ENCODE results near the gene NRF1. TPM values are rescaled to one million over a fixed set of nuclear protein-coding genes. Genes with fewer than 3 reads are reported as not detected.

NRF1 gene
- total RNA-seq, 1 experiment from 2014 or later: 19.3 TPM

DNA sequence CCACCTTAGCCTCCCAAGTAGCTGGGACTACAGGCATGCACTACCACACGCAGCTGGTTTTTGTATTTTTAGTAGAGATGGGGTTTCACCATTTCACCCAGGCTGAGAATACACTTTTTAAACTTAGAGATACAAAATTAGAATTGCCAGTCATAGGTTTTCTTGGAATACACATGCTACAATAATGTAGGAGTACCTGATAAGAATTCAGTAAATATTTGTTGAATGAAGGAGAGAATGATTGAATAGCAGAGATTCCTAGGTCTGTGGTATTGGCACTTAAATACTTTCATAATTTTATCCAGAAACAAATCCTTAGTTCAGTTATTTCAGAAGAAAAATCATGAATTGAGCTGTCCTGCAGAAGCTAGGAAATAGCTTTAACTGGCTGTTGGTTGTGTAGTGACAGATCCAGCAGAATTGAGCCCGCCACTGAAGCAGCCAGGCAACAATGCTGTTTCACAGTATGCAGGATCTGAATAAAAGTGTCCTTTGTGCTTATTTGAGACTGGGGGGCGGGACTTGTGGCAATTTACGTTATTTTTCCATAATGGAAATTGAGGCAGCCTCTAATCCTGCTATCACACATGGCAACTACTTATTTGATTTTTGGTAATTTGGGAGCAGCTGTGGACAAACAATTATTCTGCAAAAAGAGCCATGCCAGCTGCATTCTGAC lies 31.5 kb downstream of the NRF1 start:
- TF ChIP-seq, protein P1, sequence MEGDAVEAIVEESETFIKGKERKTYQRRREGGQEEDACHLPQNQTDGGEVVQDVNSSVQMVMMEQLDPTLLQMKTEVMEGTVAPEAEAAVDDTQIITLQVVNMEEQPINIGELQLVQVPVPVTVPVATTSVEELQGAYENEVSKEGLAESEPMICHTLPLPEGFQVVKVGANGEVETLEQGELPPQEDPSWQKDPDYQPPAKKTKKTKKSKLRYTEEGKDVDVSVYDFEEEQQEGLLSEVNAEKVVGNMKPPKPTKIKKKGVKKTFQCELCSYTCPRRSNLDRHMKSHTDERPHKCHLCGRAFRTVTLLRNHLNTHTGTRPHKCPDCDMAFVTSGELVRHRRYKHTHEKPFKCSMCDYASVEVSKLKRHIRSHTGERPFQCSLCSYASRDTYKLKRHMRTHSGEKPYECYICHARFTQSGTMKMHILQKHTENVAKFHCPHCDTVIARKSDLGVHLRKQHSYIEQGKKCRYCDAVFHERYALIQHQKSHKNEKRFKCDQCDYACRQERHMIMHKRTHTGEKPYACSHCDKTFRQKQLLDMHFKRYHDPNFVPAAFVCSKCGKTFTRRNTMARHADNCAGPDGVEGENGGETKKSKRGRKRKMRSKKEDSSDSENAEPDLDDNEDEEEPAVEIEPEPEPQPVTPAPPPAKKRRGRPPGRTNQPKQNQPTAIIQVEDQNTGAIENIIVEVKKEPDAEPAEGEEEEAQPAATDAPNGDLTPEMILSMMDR (conservative IDR thresholded peaks at IDR 0.05): no peak
- no peak for DNase-seq
- Histone ChIP-seq H4K91ac (ENCODE audit: insufficient read length, low read depth, low read length) (no peak overlapping the region), H3K4ac (ENCODE audit: low read depth, low read length) (no peak overlapping the region), H4K5ac (ENCODE audit: insufficient read length, low read depth, low read length) (no peak overlapping the region), H3K18ac (ENCODE audit: insufficient read length, low read depth, low read length) (no peak overlapping the region), H3K9me3 (ENCODE audit: control insufficient read depth, low read depth, low read length) (no peaks in the 10 kb centered on the region), H3K4me1 (ENCODE audit: insufficient read depth, low read length) (peaks cover 2% of the 10 kb centered on the region; the same call in 1 of the 2 replicates), H2AFZ (ENCODE audit: low read length) (no peak overlapping the region), H3K27me3 (ENCODE audit: insufficient read depth, low read length) (no peaks in the 10 kb centered on the region), H3K23ac (ENCODE audit: insufficient read length, low read depth, low read length) (no peak overlapping the region), H3K14ac (ENCODE audit: insufficient read depth, low read length) (no peak overlapping the region), H3K79me1 (ENCODE audit: insufficient read depth, low read depth, low read length, poor library complexity, severe bottlenecking) (peaks cover 3% of the 10 kb centered on the region), H4K20me1 (ENCODE audit: control insufficient read depth, insufficient read depth, insufficient read length) (no peaks in the 10 kb centered on the region), H3K27ac (ENCODE audit: insufficient read length, low read depth, low read length) (no peak overlapping the region), H2BK20ac (ENCODE audit: low read depth, low read length, poor library complexity, severe bottlenecking) (no peak overlapping the region), H2BK15ac (ENCODE audit: low read depth, low read length) (no peak overlapping the region), H2AK5ac (ENCODE audit: insufficient read length, low read length) (no peak overlapping the region), H2BK120ac (ENCODE audit: low read depth, low read length, poor library complexity, severe bottlenecking) (no peak overlapping the region), H3K23me2 (ENCODE audit: insufficient read length, low read depth, low read length, poor library complexity, severe bottlenecking) (no peaks in the 10 kb centered on the region), H2BK5ac (ENCODE audit: insufficient read length, low read length) (no peak overlapping the region), H4K8ac (replicated peaks; ENCODE audit: insufficient read length, low read depth, low read length) (no peak overlapping the region), H3T11ph (ENCODE audit: low read length) (no peak overlapping the region), H3K9ac (ENCODE audit: extremely low read depth, insufficient read length, low read length) (no peak overlapping the region), H3K56ac (ENCODE audit: insufficient read length, low read depth, low read length) (no peak overlapping the region), H3K4me2 (ENCODE audit: insufficient read depth, insufficient read length, low read length) (no peak overlapping the region), H3K79me2 (ENCODE audit: insufficient read depth, low read length) (no peaks in the 10 kb centered on the region), H2BK12ac (ENCODE audit: insufficient read length, low read depth, low read length) (no peak overlapping the region)
- Mint-ChIP-seq H3K27me3 (ENCODE audit: low read depth) (no peaks in the 10 kb centered on the region), H3K4me3 (no peak overlapping the region), H3K27ac (peak overlapping the region in 1 of 3 experiments; percentile 74; a peak in 1 of 7 replicates), H3K4me1 (peaks cover 25 to 30% of the 10 kb centered on the region in 2 experiments), H3K9me3 (no peaks in the 10 kb centered on the region), H3K36me3 (ENCODE audit: insufficient read depth in 1 of 3, low read depth in 3 of 3) (peaks cover 0 to 4% (median 1%) of the 10 kb centered on the region in 3 experiments; a peak in 2 of 7 replicates)
- WGBS (ENCODE audit: extremely low coverage, insufficient read length, low lambda C conversion rate): no CpG with 5 or more reads among the region's 4 CpGs
